ENCODE measurements around the gene MADD. TPM values are rescaled to one million over a fixed set of nuclear protein-coding genes. Genes with fewer than 3 reads are reported as not detected.

MADD gene
- total RNA-seq, 1 experiment from 2014 or later = 41.0 TPM

DNA sequence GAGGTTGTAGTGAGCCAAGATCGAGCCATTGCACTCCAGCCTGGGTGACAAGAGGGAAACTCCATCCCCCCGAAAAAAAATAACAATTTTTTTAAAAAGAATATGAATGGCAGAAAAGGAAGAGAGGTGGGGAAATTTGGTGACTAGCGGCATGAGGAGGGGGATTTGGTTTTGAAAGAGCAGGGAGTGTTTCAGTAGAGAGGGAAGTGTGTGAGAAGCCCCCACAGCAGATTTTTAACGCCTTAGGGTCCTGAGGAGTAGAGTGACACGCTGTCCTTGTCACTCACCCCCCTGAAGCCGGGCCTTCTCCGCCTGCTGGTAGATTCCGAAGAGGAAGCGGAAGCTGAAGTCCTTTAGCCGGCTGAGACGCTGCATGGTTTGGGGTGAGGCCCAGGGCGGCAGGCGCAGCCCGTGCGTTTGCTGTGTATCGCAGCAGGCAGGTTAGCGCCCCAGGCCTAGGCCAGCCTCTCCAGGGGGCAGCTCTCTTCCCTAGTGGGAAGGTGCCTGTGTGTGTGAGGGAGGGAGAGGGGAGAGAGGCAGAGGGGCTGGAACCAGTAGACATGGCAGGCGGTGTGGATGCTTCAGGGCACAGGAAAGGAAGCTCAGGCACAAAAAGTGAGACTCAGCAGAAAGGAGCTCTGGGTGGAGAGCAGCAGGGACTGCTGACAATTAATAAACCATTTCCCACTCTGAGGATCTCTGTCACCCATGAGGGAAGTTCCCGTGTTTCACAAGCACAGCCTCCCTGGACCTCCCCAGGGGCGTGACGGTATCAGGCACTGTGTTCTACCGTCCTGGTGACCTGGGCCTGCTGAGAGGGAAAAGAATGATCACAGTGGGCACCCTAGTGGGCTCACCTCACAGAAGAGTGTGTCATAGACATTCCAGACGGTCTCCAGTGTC, 25.2 kb upstream of the MADD start:
- H2BK20ac ChIP-seq (ENCODE audit: low read depth, low read length, poor library complexity, severe bottlenecking) = no peak overlapping the region
- no peaks in the 10 kb centered on the region for H4K20me1 ChIP-seq (ENCODE audit: control insufficient read depth, insufficient read depth, insufficient read length)
- no peaks in the 10 kb centered on the region for H3K27me3 ChIP-seq (ENCODE audit: insufficient read depth, low read length)
- H3K18ac ChIP-seq (ENCODE audit: insufficient read length, low read depth, low read length) = no peak overlapping the region
- no peak overlapping the region; a peak in 2 of 7 replicates for H3K27ac Mint-ChIP-seq
- TF ChIP-seq, protein P1, sequence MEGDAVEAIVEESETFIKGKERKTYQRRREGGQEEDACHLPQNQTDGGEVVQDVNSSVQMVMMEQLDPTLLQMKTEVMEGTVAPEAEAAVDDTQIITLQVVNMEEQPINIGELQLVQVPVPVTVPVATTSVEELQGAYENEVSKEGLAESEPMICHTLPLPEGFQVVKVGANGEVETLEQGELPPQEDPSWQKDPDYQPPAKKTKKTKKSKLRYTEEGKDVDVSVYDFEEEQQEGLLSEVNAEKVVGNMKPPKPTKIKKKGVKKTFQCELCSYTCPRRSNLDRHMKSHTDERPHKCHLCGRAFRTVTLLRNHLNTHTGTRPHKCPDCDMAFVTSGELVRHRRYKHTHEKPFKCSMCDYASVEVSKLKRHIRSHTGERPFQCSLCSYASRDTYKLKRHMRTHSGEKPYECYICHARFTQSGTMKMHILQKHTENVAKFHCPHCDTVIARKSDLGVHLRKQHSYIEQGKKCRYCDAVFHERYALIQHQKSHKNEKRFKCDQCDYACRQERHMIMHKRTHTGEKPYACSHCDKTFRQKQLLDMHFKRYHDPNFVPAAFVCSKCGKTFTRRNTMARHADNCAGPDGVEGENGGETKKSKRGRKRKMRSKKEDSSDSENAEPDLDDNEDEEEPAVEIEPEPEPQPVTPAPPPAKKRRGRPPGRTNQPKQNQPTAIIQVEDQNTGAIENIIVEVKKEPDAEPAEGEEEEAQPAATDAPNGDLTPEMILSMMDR (conservative IDR thresholded peaks at IDR 0.05) = no peak
- H3K23ac ChIP-seq (ENCODE audit: insufficient read length, low read depth, low read length) = no peak overlapping the region
- no peak overlapping the region for H3K9ac ChIP-seq (ENCODE audit: extremely low read depth, insufficient read length, low read length)
- H3T11ph ChIP-seq (ENCODE audit: low read length) = no peak overlapping the region
- H3K14ac ChIP-seq (ENCODE audit: insufficient read depth, low read length) = no peak overlapping the region
- H4K91ac ChIP-seq (ENCODE audit: insufficient read length, low read depth, low read length) = no peak overlapping the region
- no peaks in the 10 kb centered on the region for H3K79me2 ChIP-seq (ENCODE audit: insufficient read depth, low read length)
- no peak overlapping the region for H2BK12ac ChIP-seq (ENCODE audit: insufficient read length, low read depth, low read length)
- H2AK5ac ChIP-seq (ENCODE audit: insufficient read length, low read length) = no peak overlapping the region
- no peak overlapping the region for H4K5ac ChIP-seq (ENCODE audit: insufficient read length, low read depth, low read length)
- no peak overlapping the region for H4K8ac ChIP-seq (replicated peaks; ENCODE audit: insufficient read length, low read depth, low read length)
- H3K9me3 ChIP-seq (ENCODE audit: control insufficient read depth, low read depth, low read length) = no peaks in the 10 kb centered on the region
- H3K79me1 ChIP-seq (ENCODE audit: insufficient read depth, low read depth, low read length, poor library complexity, severe bottlenecking) = no peaks in the 10 kb centered on the region
- H3K4ac ChIP-seq (ENCODE audit: low read depth, low read length) = no peak overlapping the region
- no peak for DNase-seq
- H3K4me3 Mint-ChIP-seq = no peak overlapping the region
- H3K56ac ChIP-seq (ENCODE audit: insufficient read length, low read depth, low read length) = no peak overlapping the region
- H2AFZ ChIP-seq (ENCODE audit: low read length) = no peak overlapping the region
- peaks cover 6 to 69% (median 62%) of the 10 kb centered on the region in 3 experiments; a peak in 6 of 7 replicates for H3K36me3 Mint-ChIP-seq (ENCODE audit: insufficient read depth in 1 of 3, low read depth in 3 of 3)
- no peak overlapping the region for H2BK5ac ChIP-seq (ENCODE audit: insufficient read length, low read length)
- H3K27ac ChIP-seq (ENCODE audit: insufficient read length, low read depth, low read length) = no peak overlapping the region
- H3K23me2 ChIP-seq (ENCODE audit: insufficient read length, low read depth, low read length, poor library complexity, severe bottlenecking) = peaks cover 8% of the 10 kb centered on the region
- peaks cover 5% of the 10 kb centered on the region; the same call in 1 of the 2 replicates for H3K4me1 ChIP-seq (ENCODE audit: insufficient read depth, low read length)
- H2BK120ac ChIP-seq (ENCODE audit: low read depth, low read length, poor library complexity, severe bottlenecking) = no peak overlapping the region
- no CpG with 5 or more reads among the region's 23 CpGs for WGBS (ENCODE audit: extremely low coverage, insufficient read length, low lambda C conversion rate)
- peaks cover 11 to 12% of the 10 kb centered on the region in 2 experiments for H3K4me1 Mint-ChIP-seq
- no peak overlapping the region for H2BK15ac ChIP-seq (ENCODE audit: low read depth, low read length)
- H3K27me3 Mint-ChIP-seq (ENCODE audit: low read depth) = no peaks in the 10 kb centered on the region; the same call in 1 of the 2 replicates
- no peaks in the 10 kb centered on the region; a peak in 1 of 5 replicates for H3K9me3 Mint-ChIP-seq
- no peak overlapping the region for H3K4me2 ChIP-seq (ENCODE audit: insufficient read depth, insufficient read length, low read length)
